ENCODE results near the gene TSC1.

Gene TSC1

DNA sequence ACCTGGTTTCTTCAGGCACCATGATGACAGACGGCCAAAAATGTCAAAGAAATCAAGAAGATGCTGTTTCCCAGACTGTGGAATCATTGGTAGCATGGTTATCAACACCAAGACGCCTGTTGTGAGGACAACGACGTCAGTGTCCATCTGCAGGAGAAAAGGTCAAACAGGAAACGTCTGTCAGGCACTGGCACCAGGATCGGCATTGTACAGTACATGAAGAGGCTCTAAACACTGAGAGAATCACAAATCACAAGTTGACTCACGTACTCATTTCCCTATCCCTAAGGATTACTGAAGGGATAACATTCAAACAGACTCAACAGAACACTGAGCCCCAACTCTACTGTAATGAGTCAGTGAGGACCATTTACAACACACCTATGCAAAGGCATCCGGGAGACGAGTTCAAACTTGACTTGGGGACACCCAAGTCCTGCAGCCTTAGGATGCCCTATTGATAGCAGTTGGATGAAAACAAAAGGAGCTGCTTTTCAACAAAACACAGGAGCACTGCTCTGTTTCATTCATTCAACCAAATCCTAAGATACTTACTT lies 21.0 kb downstream of the TSC1 start:
- Histone ChIP-seq H3K36me3 (ENCODE audit: insufficient read depth, low read length) (peaks cover 79% of the 10 kb centered on the region), H3K4me2 (ENCODE audit: insufficient read depth, low read length) (no peak overlapping the region), H4K20me1 (ENCODE audit: insufficient read depth, low read length) (no peaks in the 10 kb centered on the region), H3K4me3 (ENCODE audit: low read depth in 1 of 2, low read length in 2 of 2) (no peak overlapping the region), H3K4me1 (ENCODE audit: insufficient read depth, low read length) (no peaks in the 10 kb centered on the region), H3K27me3 (ENCODE audit: insufficient read depth, low read length, poor library complexity) (no peaks in the 10 kb centered on the region), H3K9me3 (ENCODE audit: insufficient read depth, low read length, severe bottlenecking) (no peaks in the 10 kb centered on the region), H3K9ac (ENCODE audit: low read depth, low read length) (no peak overlapping the region), H3K79me2 (ENCODE audit: insufficient read depth, low read length) (no peaks in the 10 kb centered on the region), H3K27ac (ENCODE audit: low read length) (no peak overlapping the region), H2AFZ (ENCODE audit: low read depth, low read length) (no peak overlapping the region)
- DNase-seq (no peak), ATAC-seq (ENCODE audit: insufficient read depth, low read depth) (no peak)
- TF ChIP-seq, protein P1, sequence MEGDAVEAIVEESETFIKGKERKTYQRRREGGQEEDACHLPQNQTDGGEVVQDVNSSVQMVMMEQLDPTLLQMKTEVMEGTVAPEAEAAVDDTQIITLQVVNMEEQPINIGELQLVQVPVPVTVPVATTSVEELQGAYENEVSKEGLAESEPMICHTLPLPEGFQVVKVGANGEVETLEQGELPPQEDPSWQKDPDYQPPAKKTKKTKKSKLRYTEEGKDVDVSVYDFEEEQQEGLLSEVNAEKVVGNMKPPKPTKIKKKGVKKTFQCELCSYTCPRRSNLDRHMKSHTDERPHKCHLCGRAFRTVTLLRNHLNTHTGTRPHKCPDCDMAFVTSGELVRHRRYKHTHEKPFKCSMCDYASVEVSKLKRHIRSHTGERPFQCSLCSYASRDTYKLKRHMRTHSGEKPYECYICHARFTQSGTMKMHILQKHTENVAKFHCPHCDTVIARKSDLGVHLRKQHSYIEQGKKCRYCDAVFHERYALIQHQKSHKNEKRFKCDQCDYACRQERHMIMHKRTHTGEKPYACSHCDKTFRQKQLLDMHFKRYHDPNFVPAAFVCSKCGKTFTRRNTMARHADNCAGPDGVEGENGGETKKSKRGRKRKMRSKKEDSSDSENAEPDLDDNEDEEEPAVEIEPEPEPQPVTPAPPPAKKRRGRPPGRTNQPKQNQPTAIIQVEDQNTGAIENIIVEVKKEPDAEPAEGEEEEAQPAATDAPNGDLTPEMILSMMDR (IDR thresholded peaks at IDR 0.05; ENCODE audit: borderline replicate concordance, extremely low read depth, low read length, poor library complexity, severe bottlenecking) = no peak
- no peak for TF ChIP-seq EZH2 (IDR thresholded peaks at IDR 0.05; ENCODE audit: borderline replicate concordance, low read depth, low read length, severe bottlenecking)

- peaks cover 64% of the 10 kb centered on the region for H3K36me3 ChIP-seq (ENCODE audit: insufficient read depth, low read length)
- H3K4me3 ChIP-seq (ENCODE audit: low read depth in 1 of 2, low read length in 2 of 2) = no peak overlapping the region
- no peak overlapping the region for H3K4me2 ChIP-seq (ENCODE audit: insufficient read depth, low read length)
- H2AFZ ChIP-seq (ENCODE audit: low read depth, low read length) = no peak overlapping the region
- no peak overlapping the region for H3K27ac ChIP-seq (ENCODE audit: low read length)
- no peaks in the 10 kb centered on the region for H3K9me3 ChIP-seq (ENCODE audit: insufficient read depth, low read length, severe bottlenecking)
- no peaks in the 10 kb centered on the region for H3K27me3 ChIP-seq (ENCODE audit: insufficient read depth, low read length, poor library complexity)
- no peaks in the 10 kb centered on the region for H3K4me1 ChIP-seq (ENCODE audit: insufficient read depth, low read length)
- no peak overlapping the region for H3K9ac ChIP-seq (ENCODE audit: low read depth, low read length)
- TF ChIP-seq EZH2 (IDR thresholded peaks at IDR 0.05; ENCODE audit: borderline replicate concordance, low read depth, low read length, severe bottlenecking) = no peak
- TF ChIP-seq, protein P1 (IDR thresholded peaks at IDR 0.05; ENCODE audit: borderline replicate concordance, extremely low read depth, low read length, poor library complexity, severe bottlenecking) = no peak
- ATAC-seq (ENCODE audit: insufficient read depth, low read depth) (no peak), DNase-seq (no peak)
- H4K20me1 ChIP-seq (ENCODE audit: insufficient read depth, low read length) = no peaks in the 10 kb centered on the region
- no peaks in the 10 kb centered on the region for H3K79me2 ChIP-seq (ENCODE audit: insufficient read depth, low read length)
These were observed 24.7 kb downstream of the TSC1 start for GRCh38 chr9:132919614-132920268.

DNA sequence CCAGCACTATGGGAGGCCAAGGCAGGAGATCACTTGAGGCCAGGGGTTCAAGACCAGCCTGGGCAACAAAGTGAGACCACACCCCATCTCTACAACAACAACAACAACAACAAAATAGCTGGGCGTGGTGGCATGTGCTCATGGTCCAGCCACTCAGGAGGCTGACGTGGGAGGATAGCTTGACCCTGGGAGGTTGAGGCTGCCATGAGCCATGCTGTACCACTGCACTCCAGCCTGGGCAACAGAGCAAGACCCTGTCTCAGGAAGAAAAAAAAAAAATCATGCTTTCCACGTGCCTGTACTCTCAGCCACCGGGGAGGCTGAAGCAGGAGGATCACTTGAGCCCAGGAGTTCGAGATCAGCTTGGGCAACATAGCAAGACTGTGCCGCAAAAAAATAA lies 29.5 kb downstream of the TSC1 start:
- Histone ChIP-seq H3K9me3 (ENCODE audit: insufficient read depth, low read length, severe bottlenecking) (no peaks in the 10 kb centered on the region), H3K36me3 (ENCODE audit: insufficient read depth, low read length) (peaks cover 41% of the 10 kb centered on the region), H3K79me2 (ENCODE audit: insufficient read depth, low read length) (no peaks in the 10 kb centered on the region), H3K4me3 (ENCODE audit: low read depth in 1 of 2, low read length in 2 of 2) (no peak overlapping the region), H4K20me1 (ENCODE audit: insufficient read depth, low read length) (no peaks in the 10 kb centered on the region), H3K4me2 (ENCODE audit: insufficient read depth, low read length) (no peak overlapping the region), H2AFZ (ENCODE audit: low read depth, low read length) (no peak overlapping the region), H3K4me1 (ENCODE audit: insufficient read depth, low read length) (no peaks in the 10 kb centered on the region), H3K9ac (ENCODE audit: low read depth, low read length) (no peak overlapping the region), H3K27ac (ENCODE audit: low read length) (no peak overlapping the region), H3K27me3 (ENCODE audit: insufficient read depth, low read length, poor library complexity) (no peaks in the 10 kb centered on the region)
- ATAC-seq (ENCODE audit: insufficient read depth, low read depth) = no peak
- DNase-seq = no peak
- TF ChIP-seq, protein P1 (IDR thresholded peaks at IDR 0.05; ENCODE audit: borderline replicate concordance, extremely low read depth, low read length, poor library complexity, severe bottlenecking) = no peak
- TF ChIP-seq EZH2 (IDR thresholded peaks at IDR 0.05; ENCODE audit: borderline replicate concordance, low read depth, low read length, severe bottlenecking) = no peak

Data from DND-41 (cell line).